Left ventricle myocardium inferior (tissue), 1 donor: Measurements from ENCODE around the gene PROP1. TPM values are rescaled to one million over a fixed set of nuclear protein-coding genes. Genes with fewer than 3 reads are reported as not detected.
"Not testable (repeated sequence)": the region's sequence is repeated elsewhere in the genome, so short reads cannot be mapped to it uniquely, and the experiment has no call there.

Experiments
- DNase-seq: peaks from one replicate; pipeline ENCODE4 v3.0.0-alpha.2; 2020
- H3K27ac ChIP-seq: fragments of 200-600 bp; replicated peaks from 2 replicates; pipeline ENCODE4 v1.8.0; 2021
- H3K27me3 ChIP-seq: fragments of 200-600 bp; 2 replicates; pipeline ENCODE4 v1.8.0; 2021; ENCODE audit warnings: low read depth
- H3K36me3 ChIP-seq: fragments of 200-600 bp; 2 replicates; pipeline ENCODE4 v1.8.0; 2021
- H3K4me1 ChIP-seq: fragments of 200-600 bp; 2 replicates; pipeline ENCODE4 v1.8.0; 2021
- H3K4me3 ChIP-seq: fragments of 200-600 bp; 2 replicates; pipeline ENCODE4 v1.8.0; 2021; ENCODE audit warnings: mild to moderate bottlenecking, moderate library complexity
- H3K9me3 ChIP-seq: fragments of 200-600 bp; replicated peaks from 2 replicates; pipeline ENCODE4 v1.8.0; 2021
- intact Hi-C: fragments of 100-400 bp; cut with micrococcal nuclease; formaldehyde crosslinking; loops from one replicate; pipeline ENCODE4 v1.11.0; 2022
- total RNA-seq: library from RNA; stranded (reverse); fragmentation: NEBNext Ultra II Directional; extraction: Animal tissue kit (Norgen Biotek cat#: 25700); gene quantifications from one replicate; pipeline ENCODE4 v1.2.1, GENCODE V29; 2021
- donor health status: DM: no; HTN: yes; CAD: no; lungs with severe emphysema.

The PROP1 gene
- total RNA-seq, 1 donor from 2014 or later = not detected

DNA sequence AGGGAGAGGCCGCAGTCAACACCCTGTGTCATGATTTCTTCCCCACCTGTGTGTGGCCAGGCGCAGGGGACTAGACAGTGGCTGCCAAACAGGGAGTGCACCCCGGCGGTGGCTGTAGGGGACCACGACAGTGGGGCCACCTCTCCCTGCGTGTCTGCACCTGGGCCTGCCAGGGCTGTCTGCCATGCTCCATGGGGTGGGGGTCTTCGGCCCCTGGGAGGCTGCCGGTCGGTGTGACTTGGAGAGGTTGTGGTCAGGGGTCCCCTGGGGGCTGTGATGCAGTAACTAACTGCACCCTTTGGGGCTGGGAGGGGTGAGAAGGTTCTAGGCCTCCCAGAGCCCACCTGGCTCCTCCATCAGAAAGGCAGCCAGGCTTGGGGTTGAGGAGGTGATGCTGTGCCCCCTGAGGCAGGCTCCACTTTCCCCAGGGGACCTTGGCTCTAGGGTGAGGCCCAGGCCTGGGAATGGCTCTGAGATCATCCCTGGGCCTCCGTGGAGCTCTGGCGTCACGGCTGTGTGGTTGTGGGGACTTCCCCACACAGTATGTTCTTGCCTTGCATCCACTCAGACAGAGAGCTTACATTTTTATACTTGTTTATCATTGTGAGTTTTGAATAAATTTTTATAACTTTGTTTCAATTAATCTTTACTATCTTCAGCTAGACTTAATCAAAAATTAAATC is 50.3 kb downstream of the PROP1 start:
- H3K36me3 ChIP-seq, H3K9me3 ChIP-seq, H3K27me3 ChIP-seq, H3K4me3 ChIP-seq, intact Hi-C loops, DNase-seq, H3K27ac ChIP-seq, H3K4me1 ChIP-seq: not testable (repeated sequence)

DNA sequence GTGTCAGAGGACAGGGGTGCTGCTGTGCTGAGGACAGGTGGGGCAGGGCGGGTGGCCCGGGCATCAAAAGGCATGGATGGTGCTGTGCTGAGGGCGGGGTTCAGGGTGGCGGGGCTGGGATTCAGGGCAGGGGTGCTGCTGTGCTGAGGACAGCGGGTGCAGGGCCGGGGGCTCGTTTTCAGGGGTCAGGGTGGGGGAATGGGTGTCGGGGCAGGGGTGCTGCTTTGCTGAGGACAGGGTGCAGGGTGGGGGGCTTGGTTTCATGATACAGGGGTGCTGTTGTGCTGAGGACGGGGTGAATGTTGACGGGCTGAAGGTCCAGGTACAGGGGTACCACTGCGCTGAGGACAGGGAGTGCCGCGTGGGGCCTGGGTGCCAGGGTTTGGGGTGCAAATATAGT is 50.9 kb downstream of the PROP1 start:
- H3K4me3 ChIP-seq, intact Hi-C loops, H3K4me1 ChIP-seq, DNase-seq, H3K36me3 ChIP-seq, H3K27me3 ChIP-seq, H3K9me3 ChIP-seq, H3K27ac ChIP-seq: not testable (repeated sequence)

DNA sequence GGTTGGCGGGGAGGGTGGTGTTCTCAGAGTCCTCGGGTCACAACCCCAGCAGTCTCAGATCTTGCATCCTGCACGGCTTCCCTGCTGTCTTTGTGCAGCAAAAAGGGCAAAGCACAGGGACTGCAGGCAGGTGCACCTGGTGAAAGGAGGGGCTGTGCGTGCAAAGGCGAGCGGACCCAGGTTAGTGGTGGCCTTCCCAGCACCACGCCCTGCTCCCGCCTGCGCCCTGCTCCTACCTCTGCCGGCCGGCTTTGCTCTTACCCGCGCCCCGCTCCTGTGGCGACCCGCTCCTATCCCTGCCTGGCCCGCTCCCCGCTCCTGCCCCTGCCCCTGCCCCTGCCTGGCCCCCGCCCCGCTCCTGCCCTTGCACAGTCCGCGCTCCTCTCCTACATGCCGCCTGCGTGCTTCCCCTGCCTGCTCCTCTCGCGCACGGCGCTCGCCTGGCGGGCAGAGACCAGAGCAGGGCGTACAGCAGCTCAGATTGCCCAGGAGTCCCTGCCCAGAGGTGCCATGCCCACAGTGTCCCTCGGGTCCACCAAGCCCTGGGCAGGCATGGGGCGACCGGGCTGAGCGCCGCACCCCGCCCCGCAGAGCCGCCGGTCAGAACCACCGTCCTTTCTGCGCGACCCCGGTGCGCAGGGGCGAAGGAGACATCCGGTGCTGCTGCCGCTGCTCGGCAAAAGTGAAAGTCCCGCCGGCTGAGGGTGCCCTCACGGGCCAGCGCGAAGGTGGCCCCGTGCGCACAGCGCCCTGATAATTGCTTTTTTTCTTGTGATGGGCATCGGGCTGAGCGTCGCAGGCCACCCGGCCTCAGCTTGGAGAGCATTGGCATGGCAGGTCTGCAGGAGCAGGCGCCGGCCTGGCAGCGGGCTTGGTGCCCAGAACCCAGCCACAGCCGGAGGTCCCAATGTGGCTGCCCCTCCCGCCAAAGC is 52.0 kb downstream of the PROP1 start:
- peak overlapping the region; percentile 58 for H3K4me3 ChIP-seq
- H3K27me3 ChIP-seq, H3K36me3 ChIP-seq, H3K4me1 ChIP-seq, H3K27ac ChIP-seq, DNase-seq, intact Hi-C loops, H3K9me3 ChIP-seq: not testable (repeated sequence)

DNA sequence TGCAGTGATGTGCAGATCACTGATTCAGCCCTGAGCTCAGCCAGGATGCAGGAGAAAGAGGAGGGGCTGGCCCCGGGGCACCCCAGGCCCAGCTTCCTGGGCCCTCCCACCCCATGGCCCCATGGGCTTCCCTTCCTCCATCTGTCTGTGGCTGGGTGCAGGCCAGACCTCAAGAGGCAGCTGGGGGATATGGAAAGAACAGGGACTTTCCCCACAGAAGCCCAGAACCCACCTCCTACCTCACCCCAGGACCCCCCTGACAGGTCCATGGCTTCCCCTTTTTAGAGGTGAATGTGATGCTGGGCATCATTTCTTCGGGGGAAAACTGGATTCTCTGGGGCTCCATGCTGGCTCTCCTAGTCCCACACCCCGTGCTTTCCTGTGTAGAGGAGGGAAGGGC is 53.1 kb downstream of the PROP1 start:
- H3K9me3 ChIP-seq, H3K27ac ChIP-seq, intact Hi-C loops, DNase-seq, H3K36me3 ChIP-seq, H3K4me3 ChIP-seq, H3K4me1 ChIP-seq: not testable (repeated sequence)
- peaks cover 13% of the 10 kb centered on the region for H3K27me3 ChIP-seq

Other genes starting within 250 kb of the PROP1 start
- gene FAM153A, start 213.3 kb downstream of the PROP1 start, total RNA-seq = 0.63 TPM
- 1.8 TPM for gene N4BP3, start 117.3 kb upstream of the PROP1 start, total RNA-seq
- 38.9 TPM for gene RMND5B, start 134.8 kb upstream of the PROP1 start, total RNA-seq
- gene NHP2, start 157.6 kb upstream of the PROP1 start, total RNA-seq = 78.1 TPM
- not detected for gene GMCL2, start 191.1 kb upstream of the PROP1 start, total RNA-seq
- 85.2 TPM for gene HNRNPAB, start 208.3 kb upstream of the PROP1 start, total RNA-seq
- gene PHYKPL, start 236.6 kb upstream of the PROP1 start, total RNA-seq = 34.0 TPM